ENCODE data around the gene OPCML. TPM values are rescaled to one million over a fixed set of nuclear protein-coding genes. Genes with fewer than 3 reads are reported as not detected.
A peak's percentile ranks its signal among the peaks of the same experiment; 100 is the strongest.

OPCML gene
- total RNA-seq, 1 donor from 2014 or later: 1.2 TPM

DNA sequence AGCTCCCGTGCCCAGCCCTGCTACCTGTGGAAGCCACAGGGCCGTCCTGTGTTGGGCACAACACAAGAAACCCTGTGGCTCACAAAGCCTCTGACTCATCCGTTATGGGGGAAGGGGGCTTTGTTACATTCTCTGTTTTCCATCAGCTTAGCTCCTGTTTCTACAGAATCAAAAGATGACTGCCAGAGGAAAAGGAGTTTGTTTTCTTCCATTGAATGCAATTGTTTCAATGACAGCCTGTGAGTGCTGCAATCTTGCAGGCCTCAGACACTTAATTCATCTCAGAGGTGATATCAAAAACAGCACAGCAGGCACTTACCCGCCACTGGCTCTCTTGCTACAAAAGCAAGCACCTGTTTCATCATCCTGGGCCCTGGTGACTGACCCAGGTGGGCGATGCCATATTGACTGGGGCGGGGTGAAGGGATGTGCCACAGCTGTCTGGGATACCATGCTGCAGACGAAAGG is 194.3 kb downstream of the OPCML start:
- H3K36me3 Mint-ChIP-seq (ENCODE audit: low read depth): peaks cover 3% of the 10 kb centered on the region
- peak overlapping the region; percentile 56 for H3K4me3 Mint-ChIP-seq
- H3K9me3 Mint-ChIP-seq: peaks cover 11% of the 10 kb centered on the region
- H3K27me3 Mint-ChIP-seq (ENCODE audit: low read depth): no peaks in the 10 kb centered on the region
- H3K4me1 Mint-ChIP-seq: peaks cover 43% of the 10 kb centered on the region
- TF ChIP-seq, protein P1, sequence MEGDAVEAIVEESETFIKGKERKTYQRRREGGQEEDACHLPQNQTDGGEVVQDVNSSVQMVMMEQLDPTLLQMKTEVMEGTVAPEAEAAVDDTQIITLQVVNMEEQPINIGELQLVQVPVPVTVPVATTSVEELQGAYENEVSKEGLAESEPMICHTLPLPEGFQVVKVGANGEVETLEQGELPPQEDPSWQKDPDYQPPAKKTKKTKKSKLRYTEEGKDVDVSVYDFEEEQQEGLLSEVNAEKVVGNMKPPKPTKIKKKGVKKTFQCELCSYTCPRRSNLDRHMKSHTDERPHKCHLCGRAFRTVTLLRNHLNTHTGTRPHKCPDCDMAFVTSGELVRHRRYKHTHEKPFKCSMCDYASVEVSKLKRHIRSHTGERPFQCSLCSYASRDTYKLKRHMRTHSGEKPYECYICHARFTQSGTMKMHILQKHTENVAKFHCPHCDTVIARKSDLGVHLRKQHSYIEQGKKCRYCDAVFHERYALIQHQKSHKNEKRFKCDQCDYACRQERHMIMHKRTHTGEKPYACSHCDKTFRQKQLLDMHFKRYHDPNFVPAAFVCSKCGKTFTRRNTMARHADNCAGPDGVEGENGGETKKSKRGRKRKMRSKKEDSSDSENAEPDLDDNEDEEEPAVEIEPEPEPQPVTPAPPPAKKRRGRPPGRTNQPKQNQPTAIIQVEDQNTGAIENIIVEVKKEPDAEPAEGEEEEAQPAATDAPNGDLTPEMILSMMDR (conservative IDR thresholded peaks at IDR 0.05): no peak
- no peak for DNase-seq (ENCODE audit: low read depth, low spot score)
- no peak overlapping the region for H3K27ac Mint-ChIP-seq (ENCODE audit: unreplicated experiment)

DNA sequence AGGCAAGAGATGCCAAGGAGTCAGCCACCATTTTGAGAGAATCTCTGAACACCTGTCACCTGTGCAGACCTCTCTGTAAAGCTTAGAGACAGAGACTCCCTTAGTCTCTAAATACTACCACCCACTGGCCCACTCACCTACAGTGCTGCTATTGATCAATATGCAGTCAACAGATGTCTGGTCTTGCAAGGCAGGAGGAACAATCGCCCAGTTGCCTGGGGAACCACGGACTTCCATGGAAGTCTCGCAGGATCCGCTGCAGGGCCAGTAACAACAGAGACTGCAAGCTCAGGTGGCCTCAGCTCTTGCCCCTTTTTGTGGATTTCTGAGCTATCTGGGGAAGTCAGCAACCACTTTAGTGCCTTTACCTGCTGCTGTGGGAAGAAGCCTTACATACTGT is 195.1 kb downstream of the OPCML start:
- DNase-seq (ENCODE audit: low read depth, low spot score): no peak
- TF ChIP-seq, protein P1 (conservative IDR thresholded peaks at IDR 0.05): no peak
- Mint-ChIP-seq H3K4me1 (peaks cover 43% of the 10 kb centered on the region), H3K27ac (ENCODE audit: unreplicated experiment) (no peak overlapping the region), H3K4me3 (no peak overlapping the region), H3K9me3 (peaks cover 11% of the 10 kb centered on the region), H3K36me3 (ENCODE audit: low read depth) (peaks cover 3% of the 10 kb centered on the region), H3K27me3 (ENCODE audit: low read depth) (no peaks in the 10 kb centered on the region)

DNA sequence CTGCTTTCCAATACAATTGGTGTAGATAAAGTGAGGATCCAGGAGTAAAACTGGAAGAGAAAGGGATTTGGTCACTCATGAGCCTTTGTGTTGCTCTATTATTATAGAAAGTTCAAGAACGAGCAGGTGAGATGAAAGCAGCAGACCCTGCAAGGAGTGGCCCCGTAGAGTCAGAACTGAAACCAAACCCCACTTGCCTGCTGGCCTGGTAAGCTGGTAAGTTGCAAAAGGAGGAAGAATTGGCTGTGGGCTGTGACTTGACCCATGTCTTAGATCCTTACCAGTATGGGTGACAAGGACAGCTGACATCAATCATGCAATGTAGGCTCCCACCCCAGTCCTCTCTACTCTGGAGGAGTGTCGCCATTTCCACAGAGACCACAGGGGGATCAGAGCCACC is 201.3 kb downstream of the OPCML start:
- DNase-seq (ENCODE audit: low read depth, low spot score): no peak

DNA sequence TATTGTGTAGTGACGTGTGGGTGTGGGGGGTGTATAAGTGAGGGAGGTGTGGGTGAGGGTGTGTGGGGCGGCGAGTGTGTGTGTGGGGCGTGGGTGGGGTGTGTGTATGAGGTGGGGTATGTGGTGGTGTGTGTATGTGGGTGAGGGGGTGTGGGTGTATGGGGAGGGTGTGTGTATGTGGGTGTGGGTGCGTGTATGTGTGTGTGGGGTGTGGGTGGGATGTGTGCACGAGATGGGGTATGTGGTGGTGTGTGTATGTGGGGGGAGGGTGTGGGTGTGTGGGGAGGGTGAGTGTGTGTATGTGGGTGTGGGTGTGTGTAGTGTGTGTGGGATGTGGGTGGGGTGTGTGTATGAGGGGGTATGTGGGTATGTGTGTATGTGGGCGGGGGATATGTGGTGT is 205.5 kb downstream of the OPCML start:
- H3K27ac Mint-ChIP-seq (ENCODE audit: unreplicated experiment): no peak overlapping the region
- H3K9me3 Mint-ChIP-seq: no peaks in the 10 kb centered on the region
- no peak overlapping the region for H3K4me3 Mint-ChIP-seq
- TF ChIP-seq, protein P1 (conservative IDR thresholded peaks at IDR 0.05): no peak
- no peaks in the 10 kb centered on the region for H3K36me3 Mint-ChIP-seq (ENCODE audit: low read depth)
- no peak for DNase-seq (ENCODE audit: low read depth, low spot score)
- H3K4me1 Mint-ChIP-seq: peaks cover 33% of the 10 kb centered on the region
- H3K27me3 Mint-ChIP-seq (ENCODE audit: low read depth): no peaks in the 10 kb centered on the region

More for the DNA sequence above, 201.3 kb downstream of the OPCML start:
- no peaks in the 10 kb centered on the region for H3K27me3 Mint-ChIP-seq (ENCODE audit: low read depth)
- no peak overlapping the region for H3K4me3 Mint-ChIP-seq
- no peak overlapping the region for H3K27ac Mint-ChIP-seq (ENCODE audit: unreplicated experiment)
- TF ChIP-seq, protein P1 (conservative IDR thresholded peaks at IDR 0.05): no peak
- peaks cover 7% of the 10 kb centered on the region for H3K4me1 Mint-ChIP-seq
- peaks cover under 1% of the 10 kb centered on the region for H3K36me3 Mint-ChIP-seq (ENCODE audit: low read depth)
- peaks cover 8% of the 10 kb centered on the region for H3K9me3 Mint-ChIP-seq

DNA sequence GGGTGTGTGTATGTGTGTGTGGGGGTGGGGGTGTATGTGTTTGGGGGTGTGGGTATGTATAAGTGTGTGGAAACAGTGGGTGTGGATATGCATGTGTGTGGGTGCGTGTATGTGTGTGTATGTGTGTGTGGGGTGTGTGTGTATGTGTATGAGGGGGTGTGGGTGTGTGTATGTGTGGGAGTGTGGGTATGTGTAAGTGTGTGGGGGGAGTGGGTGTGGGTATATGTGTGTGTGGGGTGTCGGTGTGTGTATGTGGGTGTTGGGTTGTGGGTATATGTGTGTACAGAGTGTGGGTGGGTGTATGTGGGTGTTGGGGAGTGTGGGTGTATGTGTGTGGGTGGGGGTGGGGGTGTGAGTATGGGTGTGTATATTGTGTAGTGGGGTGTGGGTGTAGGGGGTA is 206.0 kb downstream of the OPCML start:
- no peak for DNase-seq (ENCODE audit: low read depth, low spot score)
- Mint-ChIP-seq H3K9me3 (no peaks in the 10 kb centered on the region), H3K4me3 (no peak overlapping the region), H3K27me3 (ENCODE audit: low read depth) (no peaks in the 10 kb centered on the region), H3K36me3 (ENCODE audit: low read depth) (no peaks in the 10 kb centered on the region), H3K4me1 (peaks cover 36% of the 10 kb centered on the region), H3K27ac (ENCODE audit: unreplicated experiment) (peak overlapping the region; percentile 50)
- TF ChIP-seq, protein P1 (conservative IDR thresholded peaks at IDR 0.05): no peak

Measured in neural crest cell (in vitro differentiated cells).